Endothelial cell (in vitro differentiated cells): ENCODE results near the gene NSMCE4A. TPM values are rescaled to one million over a fixed set of nuclear protein-coding genes. Genes with fewer than 3 reads are reported as not detected.
A peak's percentile ranks its signal among the peaks of the same experiment; 100 is the strongest.

ENCODE experiments used
- DNase-seq: peaks from one replicate; pipeline ENCODE4 v3.0.0; 2021; ENCODE audit warnings: low spot score
- H3K27ac Mint-ChIP-seq: one replicate; pipeline ENCODE4 v1.8.0; 2021; ENCODE audit warnings: mixed read lengths, inconsistent platforms; ENCODE audit not compliant: unreplicated experiment
- H3K27me3 Mint-ChIP-seq: one replicate; pipeline ENCODE4 v1.8.0; 2021; ENCODE audit warnings: mild to moderate bottlenecking, moderate library complexity, mixed read lengths, inconsistent platforms; ENCODE audit not compliant: unreplicated experiment
- H3K36me3 Mint-ChIP-seq: one replicate; pipeline ENCODE4 v1.8.0; 2021; ENCODE audit warnings: mild to moderate bottlenecking, low read depth, mixed read lengths, inconsistent platforms; ENCODE audit not compliant: unreplicated experiment
- H3K4me1 Mint-ChIP-seq: one replicate; pipeline ENCODE4 v1.8.0; 2021; ENCODE audit warnings: mild to moderate bottlenecking, mixed read lengths, inconsistent platforms; ENCODE audit not compliant: unreplicated experiment
- H3K4me3 Mint-ChIP-seq: one replicate; pipeline ENCODE4 v1.8.0; 2021; ENCODE audit warnings: mild to moderate bottlenecking, mixed read lengths, inconsistent platforms; ENCODE audit not compliant: unreplicated experiment
- H3K9me3 Mint-ChIP-seq: one replicate; pipeline ENCODE4 v1.8.0; 2021; ENCODE audit warnings: mixed read lengths, inconsistent platforms; ENCODE audit not compliant: unreplicated experiment
- total RNA-seq: library from RNA; stranded (reverse); fragmentation: NEBNext Ultra II Directional; extraction: Animal tissue kit (Norgen Biotek cat#: 25700); gene quantifications from one replicate; pipeline ENCODE4 v1.2.1, GENCODE V29; 2021; ENCODE audit not compliant: unreplicated experiment
- TF ChIP-seq, protein P1 (sequence below): fragments of 200-600 bp; sonication (generic); IDR thresholded peaks from one replicate; pipeline ENCODE4 v1.5.0; 2021; ENCODE audit warnings: antibody characterized with exemption; ENCODE audit not compliant: unreplicated experiment

NSMCE4A gene
- total RNA-seq, 1 donor from 2014 or later = 78.3 TPM

DNA sequence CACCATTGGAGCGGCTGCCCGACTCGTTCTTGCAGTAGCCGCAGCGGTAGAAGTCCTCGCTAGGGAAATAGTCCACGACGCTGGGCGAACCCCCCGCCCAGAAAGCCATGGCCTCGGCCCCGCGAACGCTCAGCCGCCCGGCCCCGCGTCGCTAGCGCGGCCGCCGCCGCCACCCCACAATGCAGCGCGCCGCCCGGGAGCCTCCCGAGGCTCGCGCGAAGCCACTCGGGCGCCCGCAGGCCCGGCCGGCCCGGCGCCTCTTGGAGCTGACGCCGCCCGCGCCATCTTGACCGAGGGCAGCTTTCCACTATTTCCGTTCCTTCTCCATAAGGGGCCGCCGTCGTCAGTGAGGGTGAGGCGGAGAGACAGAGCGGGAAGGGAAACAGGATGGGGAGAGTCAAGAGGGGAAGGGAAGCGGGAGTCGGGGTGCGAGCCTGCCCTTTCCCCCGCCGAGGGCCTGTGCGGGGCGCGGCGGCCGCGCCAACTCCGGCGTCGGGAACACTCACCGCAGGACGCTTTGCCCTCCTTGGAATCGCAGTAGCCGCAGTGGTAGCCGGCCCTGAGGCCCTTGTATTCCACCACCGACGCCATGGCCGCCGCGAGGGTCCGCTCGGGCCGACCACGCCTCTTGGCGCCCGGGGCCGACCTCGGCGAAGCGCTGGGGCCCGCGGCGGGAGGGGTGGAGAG is 47.0 kb downstream of the NSMCE4A start, which contains the start of gene ATE1:
Gene ATE1 (minus strand): TSS at position 191 of the 687 bp plus-strand sequence. CDS start 82 bp downstream, at position 109.
- Mint-ChIP-seq H3K36me3 (peaks cover 7% of the 10 kb centered on the region), H3K4me3 (peak within 1 kb of the TSS; percentile 90), H3K27ac (peak within 1 kb of the TSS; percentile 95), H3K9me3 (no peaks in the 10 kb centered on the region), H3K27me3 (peaks cover 6% of the 10 kb centered on the region), H3K4me1 (peaks cover 29% of the 10 kb centered on the region)
- DNase-seq = peak; percentile 87
- TF ChIP-seq, protein P1, sequence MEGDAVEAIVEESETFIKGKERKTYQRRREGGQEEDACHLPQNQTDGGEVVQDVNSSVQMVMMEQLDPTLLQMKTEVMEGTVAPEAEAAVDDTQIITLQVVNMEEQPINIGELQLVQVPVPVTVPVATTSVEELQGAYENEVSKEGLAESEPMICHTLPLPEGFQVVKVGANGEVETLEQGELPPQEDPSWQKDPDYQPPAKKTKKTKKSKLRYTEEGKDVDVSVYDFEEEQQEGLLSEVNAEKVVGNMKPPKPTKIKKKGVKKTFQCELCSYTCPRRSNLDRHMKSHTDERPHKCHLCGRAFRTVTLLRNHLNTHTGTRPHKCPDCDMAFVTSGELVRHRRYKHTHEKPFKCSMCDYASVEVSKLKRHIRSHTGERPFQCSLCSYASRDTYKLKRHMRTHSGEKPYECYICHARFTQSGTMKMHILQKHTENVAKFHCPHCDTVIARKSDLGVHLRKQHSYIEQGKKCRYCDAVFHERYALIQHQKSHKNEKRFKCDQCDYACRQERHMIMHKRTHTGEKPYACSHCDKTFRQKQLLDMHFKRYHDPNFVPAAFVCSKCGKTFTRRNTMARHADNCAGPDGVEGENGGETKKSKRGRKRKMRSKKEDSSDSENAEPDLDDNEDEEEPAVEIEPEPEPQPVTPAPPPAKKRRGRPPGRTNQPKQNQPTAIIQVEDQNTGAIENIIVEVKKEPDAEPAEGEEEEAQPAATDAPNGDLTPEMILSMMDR = no peak

DNA sequence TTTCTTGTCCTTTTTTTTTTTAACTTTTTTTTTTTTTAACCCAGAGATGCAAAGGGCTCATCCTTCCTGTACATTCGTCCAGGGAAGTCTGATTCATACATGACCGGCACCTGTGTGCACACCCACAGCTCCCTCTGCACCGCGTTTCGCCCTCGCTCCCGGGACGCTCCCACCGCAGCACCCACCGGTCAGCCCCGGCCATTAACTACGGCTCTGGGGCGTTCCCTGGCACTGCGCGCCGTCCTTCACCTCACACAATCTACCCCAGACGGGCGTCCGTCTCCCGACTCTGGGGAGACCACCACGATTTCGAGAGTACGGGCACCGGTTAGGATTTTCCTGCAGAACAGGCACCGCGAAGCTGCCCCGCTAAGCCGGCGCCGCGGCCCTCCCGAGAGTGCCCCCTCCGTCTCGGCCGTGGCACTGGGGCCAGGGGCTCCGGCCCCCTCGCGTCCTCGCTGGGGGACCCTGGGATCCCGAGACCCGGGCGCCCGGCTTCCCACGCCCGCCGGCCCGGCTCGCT is 47.6 kb downstream of the NSMCE4A start:
- peak overlapping the region; percentile 82 for H3K27ac Mint-ChIP-seq
- TF ChIP-seq, protein P1 = no peak
- peaks cover 13% of the 10 kb centered on the region for H3K36me3 Mint-ChIP-seq
- peaks cover 6% of the 10 kb centered on the region for H3K27me3 Mint-ChIP-seq
- peak overlapping the region; percentile 89 for H3K4me3 Mint-ChIP-seq
- no peaks in the 10 kb centered on the region for H3K9me3 Mint-ChIP-seq
- DNase-seq = no peak
- peaks cover 29% of the 10 kb centered on the region for H3K4me1 Mint-ChIP-seq

DNA sequence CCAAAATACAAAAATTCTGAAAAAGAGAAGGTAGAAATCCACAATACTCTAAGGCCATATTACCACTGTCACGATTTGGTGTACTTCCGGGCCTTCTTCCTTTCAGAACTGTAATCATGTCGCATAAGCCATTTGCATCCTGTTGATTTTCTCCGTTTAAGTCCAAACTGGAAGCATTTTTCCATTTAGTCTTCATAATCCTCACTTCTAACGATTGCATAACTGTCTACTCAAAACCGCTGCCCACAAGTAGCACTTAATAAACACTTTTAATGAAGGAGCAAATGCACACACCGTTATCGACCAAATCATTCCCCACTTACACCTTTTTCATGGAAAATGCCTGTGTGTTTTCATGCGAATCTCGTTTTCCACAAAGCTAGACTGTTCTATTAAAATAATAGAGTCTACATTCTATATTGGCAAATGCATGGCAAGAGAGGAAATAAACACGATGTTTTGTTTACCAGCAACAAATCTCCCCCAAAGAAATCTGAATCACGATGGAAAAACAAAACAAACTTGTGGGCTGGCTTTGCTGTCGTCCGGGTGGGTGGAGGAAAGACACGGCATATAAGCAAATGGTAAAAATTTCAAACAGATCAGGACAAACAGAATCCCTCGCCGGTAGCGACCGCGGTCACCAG is 48.2 kb downstream of the NSMCE4A start:
- TF ChIP-seq, protein P1 = no peak
- H3K4me3 Mint-ChIP-seq = peak overlapping the region; percentile 89
- DNase-seq = no peak
- peaks cover 5% of the 10 kb centered on the region for H3K27me3 Mint-ChIP-seq
- peak overlapping the region; percentile 82 for H3K27ac Mint-ChIP-seq
- no peaks in the 10 kb centered on the region for H3K9me3 Mint-ChIP-seq
- H3K36me3 Mint-ChIP-seq = peaks cover 13% of the 10 kb centered on the region
- H3K4me1 Mint-ChIP-seq = peaks cover 28% of the 10 kb centered on the region

DNA sequence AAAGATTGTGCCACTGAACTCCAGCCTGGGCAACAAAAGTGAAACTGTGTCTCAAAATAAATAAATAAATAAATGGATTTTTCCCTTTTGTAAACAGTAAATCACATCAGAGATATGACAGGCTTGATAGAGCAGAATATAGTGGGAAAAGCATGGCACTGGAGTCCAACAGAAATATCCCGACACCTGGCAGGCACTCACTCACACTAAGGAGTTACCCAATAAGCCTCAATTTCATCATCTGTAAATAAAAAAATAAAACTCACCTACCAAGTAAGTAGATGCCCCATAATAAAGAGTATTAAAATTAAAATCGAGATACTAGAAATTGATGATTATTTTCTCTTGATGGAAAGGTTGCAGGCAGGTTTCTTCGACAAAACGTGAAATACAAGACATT is 48.9 kb downstream of the NSMCE4A start:
- peaks cover 17% of the 10 kb centered on the region for H3K36me3 Mint-ChIP-seq
- no peak for DNase-seq
- TF ChIP-seq, protein P1 = no peak
- H3K4me1 Mint-ChIP-seq = peaks cover 25% of the 10 kb centered on the region
- H3K4me3 Mint-ChIP-seq = peak overlapping the region; percentile 89
- no peaks in the 10 kb centered on the region for H3K9me3 Mint-ChIP-seq
- H3K27ac Mint-ChIP-seq = peak overlapping the region; percentile 82
- H3K27me3 Mint-ChIP-seq = peaks cover 3% of the 10 kb centered on the region
